SW 1271 (cell line): ENCODE results near the gene EDEM1.

Experiments
- DNase-seq, 2 experiments: peaks; one replicate each; lab custom pipeline; 2025; lab: John Stamatoyannopoulos, UW

EDEM1 gene

DNA sequence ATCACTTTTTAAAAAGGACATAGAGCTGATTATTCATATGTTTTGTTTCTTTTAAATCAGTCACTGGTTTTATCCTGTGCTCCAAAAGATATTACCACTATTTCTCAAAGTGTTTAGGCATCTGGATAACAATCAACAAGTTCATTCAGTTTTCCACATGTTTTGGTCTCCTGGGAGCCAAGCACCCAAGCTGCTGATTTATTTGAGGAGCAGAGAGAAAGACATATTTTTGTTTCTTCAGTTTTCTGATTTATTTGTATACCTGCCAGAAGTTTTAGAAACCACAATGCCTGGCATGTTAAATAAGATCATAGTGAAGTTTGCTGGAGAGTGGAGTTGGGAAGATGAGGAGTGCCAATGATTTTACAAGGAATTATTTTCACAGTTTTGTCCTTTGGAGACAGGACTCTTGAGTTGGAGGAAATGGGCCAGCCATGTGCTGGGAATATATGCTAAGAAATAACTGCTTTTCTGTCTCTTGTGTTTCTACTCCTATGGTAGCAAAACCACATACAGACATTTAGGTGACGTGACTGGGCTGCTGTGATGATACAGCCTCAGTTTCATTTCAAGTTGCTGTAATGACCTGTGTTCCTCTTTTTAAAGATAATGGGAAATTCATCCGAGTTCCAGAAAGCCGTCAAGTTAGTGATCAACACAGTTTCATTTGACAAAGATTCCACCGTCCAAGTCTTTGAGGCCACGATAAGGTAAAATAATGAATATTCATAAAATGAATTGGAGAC, 11.7 kb downstream of the EDEM1 start:
- DNase-seq = no peak

DNA sequence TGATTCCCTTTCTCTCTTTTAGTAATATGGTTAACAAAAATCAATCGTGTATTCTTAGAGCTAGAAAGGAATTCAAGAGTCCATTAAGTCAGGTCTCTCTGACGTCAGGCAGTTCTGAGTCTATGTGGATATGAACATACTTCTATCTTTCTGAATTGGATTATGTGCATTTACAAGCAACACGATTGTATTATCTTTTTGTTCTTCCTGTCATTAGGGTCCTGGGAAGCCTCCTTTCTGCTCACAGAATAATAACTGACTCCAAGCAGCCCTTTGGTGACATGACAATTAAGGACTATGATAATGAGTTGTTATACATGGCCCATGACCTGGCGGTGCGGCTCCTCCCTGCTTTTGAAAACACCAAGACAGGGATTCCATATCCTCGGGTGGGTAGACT, 14.0 kb downstream of the EDEM1 start:
- DNase-seq = no peak

DNA sequence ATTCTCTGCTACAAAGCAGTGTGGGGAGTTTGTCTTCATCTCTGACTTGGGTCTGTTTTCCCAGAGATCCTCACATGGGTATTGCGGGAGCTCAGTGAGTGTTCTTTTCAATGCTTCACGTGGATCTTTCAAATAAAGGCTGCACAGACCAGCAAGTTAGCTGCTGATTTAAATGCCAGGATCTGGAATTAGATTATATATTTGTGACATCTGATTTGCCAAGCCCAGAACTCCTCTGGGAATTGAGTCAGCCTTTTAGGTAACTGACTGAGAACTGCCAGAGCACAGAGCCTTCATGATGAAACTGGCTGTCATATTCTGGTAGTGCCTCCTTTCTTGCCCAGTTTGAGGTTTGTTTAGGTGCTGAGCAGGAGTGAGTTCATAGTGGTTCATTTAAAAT, 14.7 kb downstream of the EDEM1 start:
- no peak for DNase-seq

DNA sequence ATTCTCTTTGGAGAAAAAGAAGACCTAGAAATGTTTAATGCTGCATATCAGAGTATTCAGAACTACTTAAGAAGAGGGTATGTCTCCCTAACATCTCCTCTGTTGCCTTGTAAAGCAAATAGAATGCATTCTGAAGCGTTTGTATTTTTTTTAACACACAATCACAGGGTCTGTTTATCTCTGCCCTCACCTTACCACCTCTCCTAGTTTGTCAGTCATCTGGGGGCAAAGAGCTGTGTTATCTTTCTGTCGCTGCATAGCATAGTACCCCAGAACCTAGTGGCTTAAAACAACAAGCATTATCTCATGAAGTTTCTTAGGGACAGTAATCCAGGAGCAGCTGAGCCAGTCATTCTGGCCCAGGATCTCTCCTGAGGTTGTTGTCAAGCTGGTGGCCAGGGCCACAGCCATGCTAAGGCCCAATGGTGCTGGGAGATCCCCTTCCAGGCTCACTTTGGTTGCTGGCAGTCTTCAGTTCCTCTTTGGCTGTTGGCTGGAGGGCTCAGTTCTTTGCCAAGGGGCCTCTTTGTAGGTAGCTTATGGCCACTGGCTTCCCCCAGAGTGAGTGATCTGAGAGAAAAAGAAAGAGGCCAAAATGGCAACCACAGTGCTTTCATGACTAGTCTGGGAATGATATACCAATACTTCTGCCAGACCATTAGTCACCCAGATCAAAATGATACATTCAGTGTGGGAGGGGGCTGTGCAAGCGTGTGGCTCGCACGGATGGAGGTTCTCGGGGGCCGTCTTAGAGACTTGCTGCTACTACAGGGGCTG, 17.8 kb downstream of the EDEM1 start:
- DNase-seq = no peak

DNA sequence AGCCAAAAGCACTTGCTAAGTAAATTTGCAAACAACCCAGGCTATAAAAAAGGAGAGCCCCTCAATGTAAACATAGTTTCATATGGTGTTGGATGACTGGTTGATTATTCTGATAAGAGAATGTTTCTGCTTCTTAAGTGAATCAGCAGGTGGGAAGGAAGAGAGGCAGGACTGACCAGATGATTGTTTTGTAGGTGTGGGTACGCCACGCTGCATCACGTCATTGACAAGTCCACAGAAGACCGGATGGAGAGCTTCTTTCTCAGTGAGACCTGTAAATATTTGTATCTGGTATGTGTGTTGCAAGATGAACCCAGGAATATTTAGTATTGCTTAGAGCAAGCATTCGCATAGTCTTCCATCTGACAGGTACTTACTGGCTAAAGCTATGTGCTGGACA, 23.4 kb downstream of the EDEM1 start:
- no peak for DNase-seq

DNA sequence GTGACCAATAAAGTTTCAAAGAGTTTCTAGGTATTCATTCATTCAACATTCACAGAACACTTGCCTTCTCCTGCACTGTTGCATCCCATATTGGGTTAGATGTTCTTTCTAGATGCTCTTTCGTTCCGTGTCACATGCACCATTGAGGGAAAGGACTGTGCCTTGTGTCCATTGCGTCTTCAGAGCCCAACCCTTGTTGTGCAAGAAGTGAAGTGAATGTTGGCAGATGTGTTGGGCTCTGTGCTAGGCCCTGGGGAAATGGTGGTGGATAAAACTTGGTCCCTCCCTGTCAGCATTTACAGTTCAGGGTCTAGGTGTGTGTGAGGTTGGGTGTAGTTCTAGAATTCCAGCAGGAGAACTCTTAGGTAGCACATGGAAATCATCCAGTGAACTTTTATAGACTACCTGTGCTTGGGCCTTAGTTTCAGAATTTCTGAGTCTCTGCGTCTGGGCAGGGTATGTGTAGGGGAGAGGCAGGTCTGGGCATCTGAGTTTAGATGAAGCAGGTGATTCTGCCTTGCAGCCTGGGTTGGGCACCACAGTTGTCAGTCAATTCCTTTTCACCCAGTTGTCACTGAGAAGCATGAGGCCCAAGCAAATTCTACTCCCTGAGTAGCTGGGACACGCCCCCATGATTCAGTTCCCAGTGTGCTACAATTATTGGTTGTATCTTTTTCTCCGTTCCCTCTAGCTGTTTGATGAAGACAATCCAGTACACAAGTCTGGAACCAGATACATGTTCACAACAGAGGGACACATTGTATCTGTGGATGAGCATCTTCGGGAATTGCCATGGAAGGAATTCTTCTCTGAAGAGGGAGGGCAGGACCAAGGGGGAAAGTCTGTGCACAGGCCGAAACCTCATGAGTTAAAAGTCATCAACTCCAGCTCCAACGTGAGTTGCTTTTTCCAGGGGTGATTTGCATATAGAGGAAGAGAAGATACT, 25.4 kb downstream of the EDEM1 start:
- DNase-seq = no peak

DNA sequence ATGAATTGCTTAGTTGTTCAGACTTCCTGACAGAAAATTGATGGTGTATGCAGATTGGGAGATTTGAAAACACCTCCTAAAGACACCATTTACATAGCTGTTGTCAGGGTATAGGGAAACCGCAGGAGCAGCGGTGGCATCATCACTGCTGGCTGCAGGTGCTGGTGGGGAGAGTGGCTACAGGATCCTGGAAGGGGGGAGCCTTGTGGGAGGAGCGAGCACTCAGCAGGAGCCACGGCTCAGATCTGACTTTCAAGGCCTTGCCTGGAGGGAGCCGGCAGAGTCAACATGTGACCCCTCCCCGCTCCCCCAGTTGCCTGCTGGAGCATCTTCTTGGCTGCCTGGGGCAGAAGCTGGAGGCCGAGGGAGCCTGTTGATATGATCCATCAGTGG, 26.1 kb downstream of the EDEM1 start:
- DNase-seq = no peak

DNA sequence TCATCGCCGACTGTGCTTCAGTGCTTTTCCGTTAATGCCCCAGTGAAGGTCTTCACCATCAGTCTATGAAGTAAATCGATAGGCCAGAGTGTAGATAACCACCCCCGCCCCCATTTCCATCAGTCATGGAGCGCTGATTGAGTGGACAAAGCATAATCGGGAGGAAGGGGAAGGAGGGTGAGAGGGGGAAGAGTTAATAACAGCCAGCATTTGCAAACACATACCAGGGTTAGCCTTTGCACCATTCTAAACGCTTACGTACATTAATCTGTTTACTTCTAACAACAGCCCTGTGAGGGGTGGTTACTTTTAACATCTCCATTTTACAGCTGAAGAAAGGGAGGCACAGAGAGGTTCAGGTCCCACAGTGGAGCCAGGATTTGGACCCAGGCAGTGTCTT, 26.8 kb downstream of the EDEM1 start:
- DNase-seq = no peak

DNA sequence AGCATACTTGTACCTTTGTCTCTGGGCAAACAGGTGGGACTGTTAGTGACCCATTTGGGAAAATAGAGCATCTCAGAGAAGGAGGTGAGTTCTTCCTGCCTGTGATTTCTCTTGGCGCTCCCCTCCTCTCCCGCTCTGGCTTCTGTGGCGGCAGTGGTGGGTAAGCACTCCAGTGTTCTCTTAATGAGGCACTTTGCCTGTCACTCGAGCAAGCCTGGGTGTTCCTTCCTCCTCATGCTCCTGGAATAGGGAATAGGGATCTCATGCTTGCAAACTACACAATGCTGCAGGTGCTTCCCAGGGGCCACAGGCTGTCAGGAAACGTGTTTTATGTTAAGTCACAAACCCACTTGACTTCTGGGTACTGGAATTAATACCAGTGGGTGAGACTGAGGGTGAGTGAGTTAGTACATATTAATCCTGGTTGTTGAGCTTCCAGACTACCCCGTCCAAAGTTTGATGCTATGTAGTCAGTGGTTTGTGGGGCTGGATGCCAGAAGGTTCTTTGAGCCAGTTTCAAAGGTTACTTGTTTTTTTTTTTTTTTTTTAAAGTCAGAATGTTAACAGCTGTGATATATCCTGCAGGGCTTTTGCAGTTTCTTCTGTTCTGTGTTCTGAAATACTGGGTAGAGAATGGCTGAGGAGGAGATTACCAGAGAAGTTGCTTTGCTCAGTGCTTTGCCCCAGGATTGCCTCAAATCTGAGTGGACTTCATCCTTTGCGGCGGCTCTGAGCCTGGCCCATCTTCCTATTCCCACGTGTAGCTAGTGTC, 30.5 kb downstream of the EDEM1 start:
- DNase-seq = no peak

DNA sequence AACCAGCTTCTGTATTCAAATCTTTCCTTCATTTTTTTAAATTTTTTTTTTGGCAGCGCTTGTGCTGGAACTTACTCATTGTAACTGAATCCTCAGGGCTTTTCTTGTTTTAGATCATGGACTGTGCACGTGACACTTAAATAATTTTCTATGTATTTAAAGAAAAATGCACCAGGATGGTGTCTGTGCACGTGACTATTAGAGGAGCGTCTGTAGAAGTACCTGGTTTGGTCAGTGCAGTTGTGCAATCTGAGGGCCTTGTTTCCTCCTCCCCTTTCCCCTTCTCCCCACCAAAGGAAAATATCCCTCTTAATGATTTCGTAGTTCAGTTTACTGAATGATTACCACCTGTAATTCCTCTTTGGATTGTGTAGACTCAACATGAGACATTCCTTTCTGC, 31.3 kb downstream of the EDEM1 start:
- DNase-seq = no peak

DNA sequence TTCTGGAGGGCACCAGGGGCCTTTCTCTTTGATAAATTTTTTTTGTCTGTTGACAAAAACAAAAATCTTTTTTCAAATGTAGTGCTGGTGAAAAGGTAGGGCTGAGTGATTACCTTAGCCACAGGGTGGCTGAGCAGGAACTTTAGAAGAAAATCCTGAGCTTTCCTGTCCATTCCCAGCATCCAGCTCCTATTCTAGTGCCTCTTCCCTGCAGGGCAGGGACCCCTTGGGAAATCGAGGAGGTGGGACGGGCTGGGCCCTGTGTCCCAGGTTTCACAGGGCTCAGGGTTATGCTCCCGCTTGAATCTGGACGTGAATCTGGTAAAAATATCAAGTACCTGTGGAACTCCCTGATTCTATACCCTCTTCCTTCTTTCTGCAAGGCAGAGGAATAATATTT, 31.7 kb downstream of the EDEM1 start:
- no peak for DNase-seq

DNA sequence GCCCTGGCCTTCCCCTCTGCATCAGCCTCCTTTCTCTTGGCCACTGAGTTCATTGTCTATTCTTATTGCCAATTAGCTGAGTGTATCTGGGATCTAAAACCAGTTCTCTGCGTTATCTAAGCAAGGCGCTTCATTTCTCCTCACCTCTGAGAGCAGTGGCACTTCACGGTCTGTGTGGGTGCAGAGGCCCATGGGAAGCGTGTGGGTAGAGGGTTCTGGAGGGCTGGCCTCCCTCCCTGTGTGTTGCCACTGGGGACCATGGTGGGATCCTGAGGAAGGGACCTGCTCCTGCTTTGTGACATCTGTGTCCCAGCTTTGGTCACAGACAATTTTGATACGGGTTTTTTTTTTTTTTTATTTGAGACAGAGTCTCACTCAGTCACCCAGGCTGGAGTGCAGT, 32.7 kb downstream of the EDEM1 start:
- no peak for DNase-seq

DNA sequence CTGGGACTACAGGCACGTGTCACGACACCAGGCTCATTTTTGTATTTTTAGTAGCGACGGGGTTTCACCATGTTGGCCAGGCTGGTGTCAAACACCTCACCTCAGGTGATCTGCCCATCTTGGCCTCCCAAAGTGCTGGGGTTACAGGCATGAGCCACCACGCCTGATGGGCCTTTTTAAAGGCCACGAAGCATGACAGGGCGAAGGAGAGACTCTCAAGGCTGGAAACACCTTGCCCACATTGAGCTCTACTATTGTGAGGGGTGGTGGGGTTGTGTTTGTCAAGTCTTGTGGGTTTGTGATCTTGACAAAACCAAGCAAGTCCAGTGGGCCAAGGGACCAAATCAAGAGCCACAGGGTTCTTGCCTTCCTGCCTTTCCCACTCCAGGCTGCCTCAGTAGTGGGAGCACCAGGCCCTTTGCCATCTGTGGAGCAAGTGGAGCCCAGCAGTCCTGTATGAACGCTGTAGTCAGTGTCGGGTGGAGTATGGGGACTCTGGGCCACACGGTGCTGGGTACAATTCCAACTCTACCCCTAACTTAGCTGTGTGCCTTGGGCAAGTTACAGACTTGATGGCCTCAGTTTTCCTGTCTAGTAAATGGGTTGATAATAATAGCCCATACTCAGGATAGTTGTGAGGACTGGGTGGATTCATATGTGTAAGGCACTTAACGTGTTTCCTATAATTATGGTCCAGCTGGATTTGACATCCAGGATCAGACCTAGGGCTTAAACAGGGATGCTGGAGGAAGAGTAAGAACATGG, 33.3 kb downstream of the EDEM1 start:
- no peak for DNase-seq

DNA sequence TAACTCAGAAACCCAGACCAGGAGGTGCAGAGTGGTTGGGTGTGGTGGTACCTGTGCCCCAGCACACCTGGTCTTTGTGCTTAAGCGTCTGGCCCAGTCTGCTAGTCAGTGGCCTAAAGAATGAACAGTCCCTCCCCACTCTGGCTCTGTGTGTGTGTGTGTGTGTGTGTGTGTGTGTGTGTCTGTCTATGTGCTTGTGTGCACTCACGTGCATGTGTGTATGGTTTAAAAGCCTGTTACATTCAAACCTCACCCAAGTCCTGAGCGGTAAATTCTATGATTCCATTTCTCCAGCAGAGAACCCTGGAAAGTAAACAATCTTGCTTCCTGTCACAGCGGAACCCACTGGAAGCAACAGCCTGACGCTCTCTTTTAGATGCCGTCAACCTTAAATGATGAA, 34.2 kb downstream of the EDEM1 start:
- no peak for DNase-seq

DNA sequence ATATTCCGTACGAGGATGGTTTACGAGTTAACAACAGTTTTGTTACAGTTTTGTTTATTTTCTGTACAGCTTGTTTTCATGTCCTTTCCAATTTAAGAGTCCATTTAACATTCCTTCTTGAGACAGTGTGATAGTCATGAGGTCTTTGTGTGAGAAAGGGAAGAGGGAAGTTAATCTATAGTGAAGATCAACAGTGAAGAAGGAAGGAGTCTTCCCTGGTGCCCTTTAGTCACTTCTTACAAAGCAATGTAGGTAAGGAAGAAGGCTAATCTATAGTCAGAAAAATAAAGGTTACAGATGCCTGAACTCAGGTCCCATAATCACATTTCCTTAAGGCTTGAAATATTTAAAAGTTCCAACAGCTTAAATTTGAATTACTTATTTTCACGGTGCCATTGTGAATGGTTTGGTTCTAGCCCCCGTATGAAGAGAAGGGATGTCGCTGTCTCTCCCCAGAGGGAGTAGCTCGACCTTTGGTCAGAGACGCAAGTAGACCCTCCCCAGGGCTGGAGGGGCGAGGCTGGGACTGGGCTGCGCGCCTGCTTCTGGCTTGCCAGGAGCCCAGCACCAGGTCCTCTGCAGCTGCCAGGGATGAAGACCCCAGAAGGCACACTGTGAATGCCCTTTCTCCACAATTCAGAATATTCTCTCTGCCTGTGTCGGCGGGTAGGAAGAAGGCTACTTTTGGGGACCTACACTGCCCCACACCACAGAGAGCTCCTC, 34.9 kb downstream of the EDEM1 start:
- DNase-seq = no peak

DNA sequence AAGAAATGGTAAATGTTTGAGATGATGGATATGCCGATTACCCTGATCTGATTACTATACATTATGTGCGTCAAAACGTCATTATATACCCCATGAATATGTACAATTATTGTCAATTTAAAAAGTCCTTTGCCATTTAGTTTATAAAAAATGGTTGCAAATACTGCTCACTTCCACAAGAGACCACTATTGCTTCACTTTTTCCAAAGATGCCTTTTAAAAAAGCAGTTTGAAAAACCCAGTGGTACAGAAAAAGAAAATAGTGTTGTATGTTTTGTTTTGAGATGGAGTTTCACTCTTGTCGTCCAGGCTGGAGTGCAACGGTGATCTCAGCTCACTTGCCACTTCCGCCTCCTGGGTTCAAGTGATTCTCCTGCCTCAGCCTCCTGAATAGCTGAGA, 39.3 kb downstream of the EDEM1 start:
- peak in 1 of 2 experiments; percentile 38 for DNase-seq

DNA sequence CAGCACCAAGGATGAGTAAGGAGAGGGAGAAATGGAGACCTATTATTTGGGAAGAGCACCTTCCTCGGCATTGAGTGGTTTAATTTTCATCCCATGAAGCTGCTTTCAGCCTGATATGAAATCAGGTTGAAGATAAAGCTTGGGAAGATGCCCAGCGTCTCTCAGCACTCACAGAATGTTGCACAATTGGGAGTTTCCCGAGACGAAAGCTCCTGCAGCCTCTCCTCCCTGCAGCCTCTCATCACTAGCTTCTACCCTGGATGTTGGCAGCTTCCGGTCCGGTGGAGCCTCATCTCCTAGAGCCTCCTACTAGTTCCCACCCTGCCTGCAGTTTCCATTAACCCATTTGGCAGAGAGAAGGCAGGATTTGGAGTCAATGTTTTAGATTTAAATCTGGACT, 40.3 kb downstream of the EDEM1 start:
- DNase-seq = no peak

DNA sequence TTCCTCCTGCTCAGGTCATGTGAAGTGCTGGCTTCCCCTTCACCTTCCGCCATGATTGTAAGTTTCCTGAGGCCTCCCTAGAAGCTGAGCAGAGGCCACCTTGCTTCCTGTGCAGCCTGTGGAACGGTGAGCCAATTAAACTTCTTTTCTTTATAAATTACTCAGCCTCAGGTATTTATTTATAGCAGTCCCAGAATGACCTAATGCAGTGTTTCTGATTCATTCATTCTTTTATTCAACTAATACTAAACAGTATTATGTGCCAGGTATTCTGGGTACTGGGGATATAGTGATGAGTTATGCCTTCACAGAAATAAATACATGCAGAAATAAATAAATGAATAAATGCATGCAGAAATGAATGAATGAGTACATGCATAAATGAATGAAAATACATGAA, 41.9 kb downstream of the EDEM1 start:
- DNase-seq = no peak

DNA sequence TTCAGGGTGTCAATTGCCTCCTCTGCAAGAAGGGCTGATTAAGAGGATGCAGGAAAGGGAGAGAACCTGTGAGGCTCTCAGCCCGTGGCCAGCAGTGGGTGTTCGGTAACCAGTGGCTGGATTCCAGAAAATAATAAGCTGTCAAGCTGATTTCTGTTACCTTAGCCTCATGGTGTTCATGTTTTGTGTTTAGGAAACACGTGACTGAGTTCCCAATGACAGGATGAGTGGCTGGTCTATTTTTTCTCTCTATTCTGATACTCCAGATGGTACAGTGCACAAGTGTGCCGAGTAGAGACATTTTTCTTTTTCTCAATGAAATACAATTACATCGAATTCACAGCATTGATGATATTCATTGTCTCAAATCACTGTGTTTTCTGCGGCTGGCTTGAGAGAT, 43.6 kb downstream of the EDEM1 start:
- no peak for DNase-seq

DNA sequence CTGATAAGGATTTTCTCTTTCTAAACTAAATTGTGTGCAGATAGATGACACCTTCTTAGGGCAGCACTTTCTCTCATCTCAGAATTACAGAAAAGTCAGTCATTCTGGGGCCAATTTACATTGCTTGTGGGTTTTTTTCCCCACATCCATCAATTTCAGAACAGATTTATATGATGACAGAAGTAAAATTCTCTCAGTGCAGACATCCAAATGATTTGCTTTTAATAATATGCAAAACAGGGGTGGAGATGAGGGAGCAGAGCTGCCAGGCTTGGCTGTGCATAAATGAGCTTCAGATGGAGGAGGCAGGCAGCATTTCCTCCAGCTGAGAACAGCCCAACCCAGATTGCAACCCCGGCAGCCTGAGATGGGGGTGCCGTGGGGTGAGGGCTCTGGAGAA, 44.0 kb downstream of the EDEM1 start:
- DNase-seq = no peak
